GM12875 (cell line): ENCODE data around the gene MEN1.

Experiments
- H3K4me3 ChIP-seq: one replicate; pipeline ENCODE4 v1.5.1; 2011; ENCODE audit warnings: low read depth, low read length, control low read depth
- CTCF ChIP-seq: IDR thresholded peaks from 2 replicates; pipeline ENCODE4 v1.5.1; 2011; ENCODE audit warnings: low read depth, mild to moderate bottlenecking, control low read depth, inconsistent platforms, low read length, moderate library complexity, borderline replicate concordance; ENCODE audit not compliant: insufficient read depth

Gene MEN1

DNA sequence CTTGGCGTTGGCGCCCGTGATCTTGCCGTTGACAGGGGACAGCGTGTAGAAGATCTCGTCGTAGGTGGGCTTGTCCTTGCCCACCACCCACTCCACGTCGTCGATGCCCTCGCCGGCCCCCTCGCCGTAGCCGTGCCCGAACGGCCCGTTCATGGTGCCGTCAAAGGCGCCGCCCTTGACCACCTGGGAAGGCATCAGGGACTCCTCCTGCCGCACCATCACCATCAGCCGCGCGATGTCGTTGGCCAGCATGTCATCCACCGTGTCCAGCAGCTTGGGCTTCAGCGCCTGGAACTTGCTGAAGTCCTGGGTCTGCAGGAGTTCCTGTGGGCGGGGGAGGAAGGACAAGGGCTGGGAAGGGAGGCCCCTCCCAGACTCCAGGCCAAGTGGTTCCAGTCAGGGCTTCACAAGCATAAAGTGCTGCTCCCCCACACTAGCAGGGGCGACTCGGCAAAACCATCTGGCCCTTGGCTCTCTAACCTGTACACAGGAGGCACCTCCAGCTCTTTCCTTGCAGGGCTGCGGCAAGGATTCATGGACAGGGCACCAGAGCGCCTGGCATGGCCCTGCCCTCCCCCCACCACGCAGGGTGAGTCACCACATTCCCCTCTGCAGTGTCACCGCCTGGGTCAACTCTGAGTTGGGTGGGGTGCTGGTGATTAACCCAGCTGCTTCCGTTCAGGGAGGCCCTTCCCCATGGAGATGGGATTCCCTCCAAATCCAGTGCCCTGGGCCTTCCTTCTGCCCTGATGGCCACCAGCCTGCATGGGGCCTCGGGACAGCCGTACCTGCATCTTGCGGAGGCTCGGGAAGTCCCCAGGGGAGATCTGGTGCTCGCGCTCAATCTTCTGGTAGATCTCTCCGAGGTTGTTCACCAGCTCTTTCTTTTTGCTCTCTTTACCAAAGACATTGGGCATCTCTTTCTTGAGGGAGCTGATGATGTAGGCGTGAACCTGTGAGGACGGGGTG, 44.5 kb upstream of the MEN1 start:
- TF ChIP-seq CTCF: no peak
- H3K4me3 ChIP-seq: no peak overlapping the region

DNA sequence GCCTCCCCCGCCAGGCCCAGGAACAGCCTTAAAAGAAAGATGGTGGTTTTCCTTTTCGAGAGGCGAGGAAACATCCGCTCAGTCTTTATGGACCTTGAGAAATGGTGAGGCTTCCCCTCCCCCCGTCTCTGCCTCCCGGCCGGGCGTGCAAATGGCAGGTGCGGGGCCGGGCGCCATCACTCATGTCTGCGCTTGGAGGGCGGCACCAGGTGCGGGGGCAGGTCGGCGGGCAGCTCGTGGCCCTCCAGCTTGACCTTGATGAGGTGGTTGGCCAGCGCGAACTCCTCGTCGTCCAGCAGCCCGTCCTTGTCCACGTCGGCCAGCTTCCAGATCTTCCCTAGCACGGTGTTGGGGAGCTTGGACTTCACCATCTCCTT, 43.8 kb upstream of the MEN1 start:
- no peak for TF ChIP-seq CTCF
- no peak overlapping the region for H3K4me3 ChIP-seq

DNA sequence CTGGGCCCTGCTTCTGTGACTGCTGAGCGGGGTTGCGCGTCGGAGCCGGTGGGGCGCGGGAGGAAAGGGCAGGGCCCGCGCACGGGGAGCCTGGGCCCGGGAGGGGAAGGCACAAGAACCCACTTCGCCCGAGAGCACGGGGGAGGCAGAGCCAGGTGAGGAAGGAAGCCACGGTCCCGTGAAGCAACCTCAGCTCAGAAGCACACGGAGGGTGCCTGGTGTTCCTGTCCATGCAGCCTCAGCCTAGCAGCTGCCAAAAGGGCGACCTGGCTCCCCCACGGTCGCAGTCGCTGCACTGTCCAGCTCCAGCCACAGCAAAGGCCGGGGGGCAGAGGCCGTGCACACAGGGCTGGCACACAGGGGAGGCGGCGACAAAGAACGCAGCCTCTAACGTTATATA, 43.4 kb upstream of the MEN1 start:
- no peak for TF ChIP-seq CTCF
- H3K4me3 ChIP-seq: peak overlapping the region; percentile 21

DNA sequence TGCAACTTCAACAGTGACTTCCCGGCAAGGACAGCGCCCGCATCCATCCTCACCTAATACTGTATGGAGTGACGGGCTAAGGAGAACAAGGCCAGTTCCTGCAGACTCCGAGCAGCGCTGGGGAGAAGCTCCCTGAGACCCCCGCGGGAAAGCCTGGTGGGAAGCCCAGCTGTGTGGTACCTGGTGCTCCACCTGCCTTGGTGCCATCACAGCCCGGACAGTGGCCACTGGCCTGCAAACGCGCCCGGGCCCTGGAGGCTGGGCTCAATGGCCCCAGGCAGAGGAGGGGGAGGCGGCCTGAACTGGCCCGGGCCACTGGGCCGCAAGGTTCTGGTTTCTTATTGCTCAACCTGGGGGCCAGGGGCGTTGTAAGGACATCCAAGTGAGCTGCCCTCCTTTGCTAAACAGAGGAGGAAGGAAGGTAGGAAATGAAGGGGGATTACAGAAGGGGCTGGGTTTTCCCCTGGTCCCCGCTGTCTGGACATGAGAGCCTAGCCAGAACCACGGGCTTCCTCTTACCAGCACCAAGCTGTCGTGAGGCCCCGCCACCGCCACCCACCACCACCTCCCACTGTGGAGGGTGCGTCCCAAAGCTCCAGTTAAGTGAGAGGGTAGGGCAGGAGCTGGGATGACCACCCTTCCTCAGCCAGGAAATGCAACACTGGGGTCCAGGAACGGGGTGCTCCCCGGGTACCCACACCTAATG, 42.6 kb upstream of the MEN1 start:
- TF ChIP-seq CTCF: no peak
- H3K4me3 ChIP-seq: no peak overlapping the region

DNA sequence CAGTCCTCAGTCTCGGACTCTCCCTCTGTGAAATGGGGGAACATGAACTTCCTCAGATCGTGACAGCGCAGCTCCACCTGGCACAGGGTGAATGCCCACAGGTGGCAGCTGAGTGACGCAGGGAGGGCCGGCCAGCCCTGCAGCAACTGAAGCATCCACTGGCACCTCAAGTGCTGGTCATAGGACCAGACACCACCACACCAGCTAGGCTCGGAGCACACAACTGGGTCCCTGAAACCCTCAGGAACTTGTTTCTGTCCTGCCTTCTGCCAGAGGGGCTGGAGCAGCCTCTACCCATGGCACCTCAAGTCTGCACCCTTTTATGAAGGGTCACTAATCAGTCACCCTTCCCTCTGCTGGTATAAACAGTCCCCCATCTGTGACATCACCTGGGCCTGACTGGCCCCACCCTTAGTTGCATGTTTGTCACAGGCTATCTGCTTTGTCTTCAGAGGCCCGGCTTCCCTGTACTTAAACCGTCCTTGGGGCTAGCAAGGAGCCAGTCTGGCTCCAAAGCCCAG, 41.5 kb upstream of the MEN1 start:
- no peak overlapping the region for H3K4me3 ChIP-seq
- TF ChIP-seq CTCF: no peak

DNA sequence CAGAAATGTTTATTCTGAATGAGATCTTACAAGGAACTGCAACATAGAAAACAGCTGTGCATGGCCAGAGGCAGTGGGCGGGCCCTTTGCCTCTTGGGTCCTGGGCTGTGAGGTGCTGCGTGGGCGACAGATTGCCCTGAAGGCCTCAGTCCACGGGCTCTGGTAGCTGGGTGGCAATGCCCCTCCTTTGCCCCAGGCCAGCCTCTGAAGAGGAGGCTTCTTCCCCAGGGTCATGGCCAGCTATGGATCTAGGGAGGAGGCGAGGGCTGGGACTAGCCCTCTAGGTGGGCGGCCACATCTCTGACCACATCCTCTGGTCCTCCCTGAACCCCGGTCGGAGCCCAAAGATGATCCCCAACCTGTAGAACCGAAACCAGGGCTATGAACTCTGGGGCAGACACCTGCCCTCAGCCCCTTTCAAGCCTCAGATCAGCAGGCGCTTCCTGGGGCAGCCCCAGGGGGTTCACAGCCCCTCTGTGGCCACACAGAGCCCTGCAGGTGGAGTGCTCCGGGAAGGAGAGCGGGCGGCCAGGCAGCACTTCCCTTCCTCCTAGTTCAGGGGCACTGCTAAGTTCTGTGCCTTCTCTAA, 40.7 kb upstream of the MEN1 start:
- H3K4me3 ChIP-seq: peak overlapping the region; percentile 19
- TF ChIP-seq CTCF: peak; percentile 56
